GM18502 (cell line): Measurements from ENCODE around the gene TPCN2.
"Not testable (repeated sequence)": the region's sequence is repeated elsewhere in the genome, so short reads cannot be mapped to it uniquely, and the experiment has no call there.

Source experiments
- ATAC-seq: cut with Tn5 transposase; IDR thresholded peaks from one replicate; pipeline ENCODE4 v1.9.1; 2021; ENCODE audit warnings: mild to moderate bottlenecking; ENCODE audit not compliant: unreplicated experiment, poor library complexity

The TPCN2 gene

DNA sequence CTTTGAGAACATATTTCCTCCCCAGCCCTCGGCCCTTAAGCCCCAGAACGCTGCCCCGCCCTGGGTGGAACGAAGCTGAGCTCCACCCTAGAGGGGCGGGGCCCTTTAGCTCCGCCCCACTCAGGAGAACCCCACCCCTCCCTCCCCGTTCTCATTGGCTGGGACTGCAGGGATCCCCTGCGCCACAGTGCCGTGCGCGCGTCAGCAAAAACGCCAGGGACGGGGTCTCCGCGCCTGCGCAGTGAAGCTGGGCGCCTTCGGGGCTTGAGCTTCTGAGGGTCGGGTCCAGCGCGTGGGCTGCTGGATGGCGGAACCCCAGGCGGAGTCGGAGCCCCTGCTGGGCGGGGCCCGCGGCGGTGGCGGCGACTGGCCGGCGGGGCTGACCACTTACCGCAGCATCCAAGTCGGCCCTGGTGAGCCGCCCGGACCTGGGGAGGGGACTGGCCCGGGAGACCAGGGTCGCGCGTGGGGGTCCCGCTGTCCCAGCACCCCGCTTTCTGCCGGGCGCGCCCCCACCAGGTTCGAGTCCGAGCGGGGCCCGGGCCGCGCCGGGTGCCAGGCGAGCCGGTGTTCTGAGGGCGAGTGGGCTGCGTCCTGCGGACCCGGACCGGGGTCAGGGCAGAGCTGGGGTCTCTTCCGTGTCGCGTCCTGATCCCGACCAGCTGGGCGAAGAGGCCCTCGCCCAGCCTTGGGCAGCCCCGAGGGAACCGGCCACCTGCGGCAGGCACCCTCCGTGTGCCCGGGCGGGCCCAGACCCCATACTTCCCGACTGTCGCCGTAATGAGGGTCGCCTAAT, at the start of gene TPCN2:
Gene TPCN2, plus strand, starts transcription at position 239 of the 796 bp plus-strand sequence. Its CDS starts 66 bp downstream, at position 305.
- peak; percentile 91 for ATAC-seq

DNA sequence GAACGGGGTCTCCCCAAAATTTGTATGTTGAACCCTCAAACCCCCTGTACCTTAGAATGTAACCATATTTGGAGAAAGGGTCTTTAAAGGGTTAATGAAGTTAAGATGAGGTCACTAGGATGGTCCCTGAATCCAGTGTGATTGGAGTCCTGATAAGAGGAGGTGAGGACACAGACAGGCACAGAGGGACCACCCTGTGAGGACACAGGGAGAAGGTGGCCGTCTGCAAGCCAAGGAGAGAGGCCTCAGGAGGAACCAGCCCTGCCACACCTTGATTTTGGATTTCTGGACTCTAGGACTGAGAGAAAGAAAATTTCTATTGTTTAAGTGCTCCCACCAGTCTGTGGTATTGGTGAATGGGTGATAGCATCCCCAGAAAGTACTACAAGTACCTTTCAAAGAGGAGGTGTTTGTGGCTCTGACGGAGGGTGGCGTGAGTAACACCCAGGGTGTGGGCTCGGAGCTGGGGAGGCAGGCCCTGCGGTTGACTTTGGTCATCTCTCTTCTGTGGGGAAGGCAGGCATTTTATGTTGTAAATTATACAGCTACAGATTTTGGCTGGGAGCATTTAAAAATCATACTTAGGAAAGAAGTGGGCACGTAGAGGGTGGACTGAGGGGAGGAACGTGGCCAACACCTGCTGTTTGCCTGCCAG, 49.5 kb upstream of the TPCN2 start:
- ATAC-seq: no peak

DNA sequence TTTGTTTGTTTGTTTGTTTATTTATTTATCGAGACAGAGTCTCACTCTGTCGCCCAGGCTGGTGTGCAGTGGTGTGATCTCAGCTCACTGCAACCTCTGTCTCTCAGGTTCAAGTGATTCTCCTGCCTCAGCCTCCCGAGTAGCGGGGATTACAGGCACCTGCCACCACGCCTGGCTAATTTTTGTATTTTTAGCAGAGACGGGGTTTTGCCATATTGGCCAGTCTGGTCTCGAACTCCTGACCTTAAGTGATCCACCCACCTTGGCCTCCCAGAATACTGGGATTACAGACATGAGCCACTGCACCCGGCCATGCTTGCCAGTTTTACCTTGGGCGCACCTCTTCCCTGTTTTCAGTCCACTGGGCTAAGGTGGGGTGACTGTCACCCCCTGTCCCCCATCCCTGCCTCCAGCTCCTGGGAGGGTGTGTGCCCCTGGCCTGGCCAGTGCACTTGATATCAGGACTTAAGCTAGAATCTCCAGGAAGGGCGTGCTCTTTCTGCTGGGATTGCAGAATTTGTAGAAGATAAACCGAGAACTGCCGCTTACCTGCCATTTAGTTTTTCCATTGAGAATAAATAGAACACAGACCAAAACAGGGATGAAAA, 48.9 kb upstream of the TPCN2 start:
- not testable (repeated sequence) for ATAC-seq

DNA sequence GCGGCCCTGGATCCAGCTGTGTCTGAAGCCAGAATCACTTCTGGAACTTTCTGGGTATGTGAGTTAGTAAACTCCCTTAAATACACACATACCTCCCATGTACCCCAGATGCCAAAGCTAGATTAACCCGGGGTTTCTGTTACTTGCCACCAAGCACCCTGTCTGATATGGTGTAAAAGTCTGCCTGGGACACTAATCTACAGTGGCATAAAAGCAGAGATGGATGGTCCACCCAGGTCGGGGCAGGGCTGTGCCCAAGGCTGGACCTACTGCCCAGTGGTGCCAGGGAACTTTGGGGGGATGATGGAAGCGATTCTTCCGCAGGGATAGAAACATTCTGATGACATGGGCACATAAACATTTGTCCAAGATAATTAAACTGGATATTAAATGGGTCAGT, 48.3 kb upstream of the TPCN2 start:
- no peak for ATAC-seq

DNA sequence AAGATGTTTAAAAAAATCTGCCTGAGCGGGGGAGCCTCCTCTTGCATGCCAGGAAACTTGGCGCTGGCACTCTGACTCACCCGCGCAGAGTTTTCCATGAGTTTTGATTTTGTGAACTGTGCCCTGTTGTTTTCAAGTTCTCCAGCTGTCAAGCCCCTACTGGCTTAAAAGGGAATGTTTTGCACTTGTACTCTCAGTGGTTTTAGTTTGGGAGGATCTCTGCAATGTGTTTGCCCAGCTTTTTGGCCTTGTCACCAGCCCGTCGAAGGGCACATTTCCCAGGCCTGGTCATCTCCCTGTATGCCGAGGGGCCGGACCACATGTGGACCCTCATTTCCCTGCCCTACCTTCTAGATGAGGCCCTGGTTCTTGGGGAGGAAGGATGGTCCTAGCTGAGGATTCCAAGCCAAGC, 47.9 kb upstream of the TPCN2 start:
- ATAC-seq: no peak

DNA sequence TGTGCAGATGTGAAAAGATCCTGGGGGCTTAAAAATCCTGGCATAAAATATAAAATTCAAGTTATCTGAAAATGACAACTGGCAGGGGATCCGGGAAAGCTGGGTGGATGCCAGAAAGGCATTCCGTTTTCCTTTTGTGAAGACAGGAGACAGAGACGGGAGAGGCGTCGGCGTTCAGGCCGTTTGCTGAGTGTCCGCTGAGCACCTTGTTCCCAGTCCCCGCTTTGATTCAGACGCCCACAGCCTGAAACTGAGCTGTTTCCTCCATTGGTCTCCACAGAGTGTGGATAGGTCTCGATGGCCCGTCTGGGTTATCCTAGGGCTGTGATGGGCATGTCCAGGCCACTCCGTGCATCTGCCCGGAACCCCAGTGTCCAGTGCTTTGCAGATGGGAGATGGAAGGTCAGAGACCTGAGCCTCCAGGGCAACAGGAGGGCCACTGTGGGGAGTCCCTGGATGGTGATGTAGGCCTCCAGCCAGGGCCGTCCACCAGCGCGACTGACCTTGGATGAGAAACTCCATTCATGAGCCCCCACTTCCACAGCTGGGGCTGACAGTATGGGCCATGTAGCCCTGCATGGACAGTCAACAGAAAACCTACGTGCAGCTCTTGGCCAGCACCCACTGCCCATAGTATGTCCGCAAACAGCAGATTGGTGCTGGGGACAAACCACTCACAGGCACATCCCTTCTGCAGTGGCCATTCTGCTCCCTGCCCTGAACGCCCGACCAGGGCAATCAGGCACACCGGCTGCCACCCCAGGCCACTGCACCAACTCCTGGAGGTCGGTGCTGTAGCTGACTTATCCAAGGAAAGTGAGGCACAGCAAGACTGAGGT, 47.3 kb upstream of the TPCN2 start:
- no peak for ATAC-seq

DNA sequence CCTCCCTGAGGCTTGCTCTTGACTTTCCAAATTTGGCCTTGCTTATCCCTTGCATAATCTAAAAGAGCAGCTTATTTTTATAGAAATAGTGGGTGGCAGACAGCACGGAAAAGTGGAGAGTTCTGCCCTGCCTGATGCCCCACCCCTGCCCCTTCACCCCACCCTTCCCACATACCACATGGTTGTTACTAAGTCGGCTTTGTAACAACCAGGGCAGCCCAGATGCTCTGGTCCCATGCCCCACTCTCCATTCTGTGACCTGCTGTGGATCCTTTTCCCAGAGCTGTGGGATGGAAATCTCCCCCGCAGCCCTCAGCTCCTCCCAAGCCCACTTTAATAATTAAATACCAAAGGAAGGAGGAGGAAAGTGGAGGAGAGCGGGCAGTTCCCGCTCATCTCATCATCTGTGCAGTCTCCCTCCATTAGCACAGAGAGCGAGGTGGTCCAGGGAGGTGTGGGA, 46.6 kb upstream of the TPCN2 start:
- no peak for ATAC-seq

DNA sequence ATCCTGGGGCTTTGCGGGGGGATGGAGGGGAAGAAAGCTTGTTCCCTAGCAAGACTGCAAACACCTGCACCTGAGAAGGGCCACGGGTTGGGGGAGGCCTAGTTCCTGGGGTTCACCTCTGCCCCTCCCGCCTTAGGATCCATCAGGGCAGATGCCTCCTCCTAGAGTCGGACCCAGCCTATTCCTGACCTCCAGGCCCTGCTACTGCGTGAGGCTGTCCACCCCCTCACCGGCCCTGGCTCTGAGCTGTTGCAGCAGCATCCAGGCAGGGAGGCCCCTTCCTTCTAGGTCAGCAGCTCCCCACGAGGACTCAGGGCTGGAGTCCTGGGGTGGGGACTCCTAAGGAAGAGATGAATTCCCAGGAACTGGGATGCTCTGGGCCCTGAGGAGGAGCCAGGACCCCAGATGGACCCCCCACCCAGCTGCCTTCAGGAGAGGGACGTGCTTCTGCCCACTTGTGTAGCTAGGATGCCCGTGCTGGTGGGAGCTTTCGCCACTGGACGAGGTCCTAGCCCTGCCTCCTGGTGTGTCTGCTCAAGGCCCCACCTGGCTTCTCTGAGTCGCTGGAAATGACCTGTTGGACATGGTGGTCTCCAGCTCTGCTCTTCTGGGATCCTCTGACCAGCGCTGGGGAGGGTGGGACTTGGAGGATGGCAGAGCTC, 46.0 kb upstream of the TPCN2 start:
- no peak for ATAC-seq

DNA sequence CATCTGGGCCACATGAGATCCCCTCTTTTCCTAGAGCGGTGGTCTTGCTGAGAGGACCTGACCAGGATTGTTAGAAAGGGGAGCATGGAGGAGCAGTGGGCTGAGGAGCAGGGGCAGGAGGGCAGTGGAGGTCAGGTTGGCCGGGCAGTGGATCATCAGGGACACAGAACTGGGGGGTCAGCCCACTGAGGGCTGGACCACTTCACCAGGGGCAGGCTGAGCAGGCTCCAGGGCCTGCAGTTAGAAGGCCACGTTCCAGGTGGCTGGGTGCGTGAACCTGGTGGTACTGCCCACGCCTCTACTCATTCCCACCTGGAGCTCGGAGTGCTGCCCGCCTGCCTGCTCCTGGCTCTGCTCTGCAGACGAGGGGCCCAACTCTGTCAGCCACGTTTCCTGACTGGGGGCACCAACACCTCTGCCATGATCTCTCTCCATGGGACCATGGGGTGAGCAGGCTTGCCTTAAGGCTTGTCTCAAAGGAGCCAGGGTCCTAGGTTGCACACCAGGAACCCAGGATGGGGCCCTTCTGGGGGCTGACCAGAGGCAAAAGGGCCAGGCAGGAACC, 45.3 kb upstream of the TPCN2 start:
- ATAC-seq: no peak

DNA sequence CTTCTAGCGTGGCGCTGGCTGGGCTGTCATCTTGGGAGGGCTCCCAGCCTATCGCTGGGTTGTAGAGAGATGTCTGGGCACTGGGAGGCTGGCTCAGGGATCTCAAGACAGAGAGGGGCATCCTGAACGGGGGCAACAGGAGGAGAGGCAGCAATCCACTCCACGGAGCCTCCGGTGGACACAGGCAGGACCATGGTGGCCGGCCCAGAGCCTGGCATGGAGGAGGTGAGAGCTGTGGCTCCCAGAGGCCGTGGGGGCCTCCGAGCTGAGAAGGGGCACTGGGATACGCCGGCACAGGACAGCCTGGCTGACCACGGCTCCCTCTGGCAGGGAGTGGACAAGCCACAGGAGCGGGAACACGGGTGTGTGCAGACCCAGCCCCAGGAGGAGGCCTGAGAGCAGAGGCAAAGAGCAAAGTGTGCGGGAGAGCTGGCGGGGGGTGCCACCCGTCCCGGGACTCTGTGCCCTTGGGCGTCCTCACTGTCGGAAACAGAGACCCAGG, 44.8 kb upstream of the TPCN2 start:
- no peak for ATAC-seq

DNA sequence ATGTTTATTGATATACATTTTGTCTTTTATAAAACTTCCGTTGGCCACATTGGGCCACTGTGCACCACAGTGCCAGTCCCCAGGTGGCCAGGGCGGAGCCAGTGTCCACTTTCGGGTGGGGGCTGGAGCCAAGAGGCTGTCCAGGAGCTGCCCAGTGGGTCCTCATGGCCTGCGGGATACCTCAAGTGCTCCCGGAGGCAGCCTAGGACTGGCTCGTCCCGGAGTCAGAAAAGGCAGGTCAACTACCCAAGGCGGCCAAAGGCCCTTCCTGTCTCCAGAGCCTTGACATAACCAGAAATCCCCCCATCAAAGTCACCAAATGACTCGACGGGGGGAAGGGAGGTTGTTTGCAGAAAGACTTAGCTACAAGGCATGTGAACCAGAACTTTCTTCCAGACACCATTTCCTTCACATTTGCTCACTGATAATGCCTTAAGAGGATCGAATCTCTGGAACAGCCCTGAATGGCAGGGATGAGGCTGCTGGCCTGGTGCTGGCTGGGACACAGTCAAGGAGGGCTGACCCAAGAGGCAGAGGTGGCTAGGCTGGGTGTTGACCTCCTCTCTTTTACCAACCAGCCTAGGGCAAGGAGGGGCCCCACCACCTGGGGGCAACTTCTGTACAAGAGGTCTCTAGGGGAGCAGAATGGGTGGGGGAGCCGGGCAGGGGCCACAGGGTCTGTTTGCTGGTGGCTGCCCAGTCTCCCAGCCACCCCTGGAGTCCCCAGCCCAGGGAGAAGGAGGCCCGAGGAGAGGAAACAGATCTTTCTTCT, 44.1 kb upstream of the TPCN2 start:
- ATAC-seq: no peak

DNA sequence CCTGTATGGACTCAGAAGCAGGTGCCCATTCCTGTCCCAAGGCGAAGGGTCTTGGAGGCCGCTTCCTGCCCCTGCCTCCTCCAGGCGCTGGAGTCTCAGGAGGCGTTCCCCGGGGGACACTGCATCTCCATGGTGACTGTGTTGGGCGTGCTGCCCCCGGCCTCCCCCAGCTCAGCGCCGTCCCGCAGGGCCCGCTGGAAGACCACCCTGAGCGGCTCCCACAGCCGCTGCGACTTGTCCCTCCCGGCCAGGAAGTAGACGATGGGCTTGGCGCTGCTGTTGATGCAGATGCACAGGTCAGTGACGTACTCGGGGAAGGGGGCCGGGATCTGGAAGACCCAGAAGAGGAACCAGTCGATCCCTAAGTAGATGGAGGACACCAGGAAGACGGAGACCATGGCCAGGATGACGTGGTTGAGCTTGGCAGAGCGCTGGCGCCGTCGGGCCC, 43.5 kb upstream of the TPCN2 start:
- no peak for ATAC-seq

DNA sequence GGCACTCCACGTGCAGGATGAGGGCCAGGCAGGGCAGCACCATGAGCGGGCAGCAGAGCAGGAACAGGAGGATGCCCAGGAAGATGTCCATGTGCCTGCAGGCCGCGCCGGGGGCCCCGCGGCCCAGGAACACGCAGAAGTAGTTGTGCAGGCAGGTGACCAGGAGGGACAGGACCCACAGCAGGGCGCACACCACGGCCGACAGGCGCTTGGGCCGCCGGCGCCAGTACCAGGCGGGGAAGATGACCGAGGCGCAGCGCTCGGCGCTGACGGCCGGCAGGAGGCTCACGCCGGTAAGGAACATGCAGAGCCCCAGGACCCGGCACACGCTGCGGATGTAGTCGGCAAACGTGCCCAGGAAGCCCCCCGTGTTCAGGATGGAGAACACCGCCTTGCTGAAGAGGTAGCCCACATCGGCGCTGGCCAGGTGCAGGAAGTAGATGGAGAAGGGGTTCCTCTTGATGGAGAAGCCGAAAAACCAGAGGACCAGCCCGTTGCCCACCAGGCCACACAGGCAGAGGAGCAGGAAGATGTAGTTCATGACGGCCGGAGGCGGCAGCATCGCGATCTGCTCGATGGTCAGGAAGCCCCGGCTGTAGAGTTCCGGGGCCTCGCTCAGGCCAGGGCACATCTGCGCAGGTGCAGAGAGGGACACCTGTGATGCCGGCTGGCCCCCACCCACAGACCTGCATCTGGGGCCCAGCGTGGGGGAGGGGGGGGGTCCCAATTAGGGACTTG, 42.9 kb upstream of the TPCN2 start:
- no peak for ATAC-seq

DNA sequence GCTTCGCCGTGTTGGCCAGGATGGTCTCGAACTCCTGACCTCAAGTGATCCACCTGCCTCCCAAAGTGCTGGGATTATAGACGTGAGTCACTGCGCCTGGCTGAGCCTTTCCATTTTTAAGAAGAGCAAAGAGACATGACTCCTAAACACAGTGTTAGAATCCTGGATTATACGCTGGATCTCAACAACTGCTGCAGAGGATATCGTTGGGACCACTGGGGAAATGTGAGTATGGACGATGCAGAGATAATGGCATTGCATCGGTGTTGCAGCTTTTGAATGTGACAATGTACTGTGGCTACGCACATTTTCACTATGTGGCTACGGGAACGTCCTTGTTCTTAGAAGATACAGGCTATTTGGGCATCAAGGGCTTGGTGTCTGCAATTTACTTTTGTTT, 41.9 kb upstream of the TPCN2 start:
- no peak for ATAC-seq

DNA sequence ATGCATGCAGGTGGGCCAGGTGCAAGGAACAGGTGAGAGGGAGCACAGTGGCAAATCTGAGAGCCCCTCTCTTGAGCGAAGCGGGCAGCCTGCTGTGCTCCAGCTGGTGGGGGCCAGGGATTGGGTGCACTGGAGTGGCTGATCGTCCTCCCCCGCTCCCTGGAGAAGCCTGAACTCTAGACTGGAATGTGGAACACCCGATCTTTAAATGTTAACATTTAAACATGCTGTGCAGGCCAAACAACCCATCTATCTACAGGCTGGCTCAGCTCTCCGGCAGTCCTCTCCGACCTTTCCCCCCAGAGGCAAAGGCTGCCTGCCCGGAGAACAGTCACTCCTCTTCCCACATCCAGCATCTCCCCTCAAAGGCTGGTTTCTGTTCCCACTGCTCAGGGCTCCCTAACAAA, 40.8 kb upstream of the TPCN2 start:
- ATAC-seq: no peak

DNA sequence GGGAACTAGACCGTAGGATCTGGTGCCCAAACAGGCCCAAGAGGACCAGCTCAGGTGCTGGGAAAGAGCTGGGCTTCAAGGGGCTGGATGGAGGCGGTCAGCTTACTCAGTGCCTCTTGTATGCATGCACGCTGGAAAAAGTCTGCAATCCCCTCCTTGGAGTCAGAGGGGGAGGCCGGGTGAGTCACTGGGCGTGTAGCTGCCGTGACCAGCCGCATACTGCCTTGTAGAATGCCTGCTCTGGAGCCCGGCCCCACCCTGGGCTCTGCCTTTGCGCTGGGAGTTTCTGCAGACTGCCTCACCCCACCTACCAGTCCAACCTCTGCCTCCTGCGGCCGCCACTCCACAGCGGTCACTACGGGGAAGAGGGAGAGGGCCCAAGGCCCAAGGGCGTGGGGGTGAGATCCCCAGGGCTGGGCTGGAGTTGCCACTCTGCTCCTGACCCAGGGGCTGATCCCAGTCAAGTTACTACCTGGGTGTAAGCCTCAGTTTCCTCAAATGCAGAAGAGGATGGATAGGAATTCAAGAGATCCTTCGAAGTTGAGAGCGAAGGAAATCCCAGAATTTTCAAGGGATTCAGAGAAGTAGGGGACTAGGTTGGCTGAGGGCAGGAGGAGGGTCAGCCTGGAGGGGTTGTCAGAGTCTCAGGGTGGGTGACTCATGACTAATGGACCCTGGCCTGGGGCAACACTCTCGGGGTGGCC, 39.8 kb upstream of the TPCN2 start:
- no peak for ATAC-seq

DNA sequence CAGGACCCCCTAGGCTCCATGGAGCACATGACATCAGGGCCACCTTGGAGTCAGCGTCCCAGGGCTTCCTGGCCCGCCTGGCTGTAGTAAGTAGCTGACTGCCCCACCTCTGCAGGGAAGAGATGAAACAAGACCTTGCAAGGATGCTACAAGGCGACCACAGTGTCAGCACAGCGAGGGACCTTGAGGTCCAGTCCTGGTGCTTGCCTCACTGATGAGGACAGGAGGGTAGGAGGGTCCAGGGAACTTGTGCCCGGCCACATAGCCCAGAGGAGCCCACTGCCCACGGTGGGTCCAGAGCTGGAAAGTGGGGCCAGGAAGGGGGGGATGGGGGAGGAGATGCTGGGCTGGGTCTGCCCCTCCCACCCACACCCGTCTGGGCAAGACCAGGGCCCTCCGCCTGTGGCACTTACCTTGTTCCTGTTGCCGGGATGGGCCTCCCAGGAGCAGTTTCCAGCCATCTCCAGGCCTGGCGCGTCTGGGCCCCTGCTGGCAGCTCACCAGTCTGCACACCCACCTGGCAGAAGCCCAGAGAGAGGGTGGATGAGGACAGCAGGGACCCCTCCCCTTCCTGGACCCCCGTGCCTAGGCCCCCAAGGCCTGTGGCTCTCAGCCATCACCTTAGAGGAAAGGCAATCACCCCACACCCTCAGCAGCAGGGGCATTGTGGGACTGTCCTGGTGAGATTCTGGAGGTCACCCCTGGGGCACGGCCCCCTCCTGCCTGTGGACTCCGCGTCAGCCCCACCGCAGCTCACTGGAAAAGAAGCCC, 39.1 kb upstream of the TPCN2 start:
- ATAC-seq: no peak
